ENCODE measurements around the gene PAIP2. TPM values are rescaled to one million over a fixed set of nuclear protein-coding genes. Genes with fewer than 3 reads are reported as not detected.
"Not testable (repeated sequence)": the region's sequence is repeated elsewhere in the genome, so short reads cannot be mapped to it uniquely, and the experiment has no call there.

PAIP2 gene
- total RNA-seq, 1 experiment from 2014 or later, result 80.6 TPM

DNA sequence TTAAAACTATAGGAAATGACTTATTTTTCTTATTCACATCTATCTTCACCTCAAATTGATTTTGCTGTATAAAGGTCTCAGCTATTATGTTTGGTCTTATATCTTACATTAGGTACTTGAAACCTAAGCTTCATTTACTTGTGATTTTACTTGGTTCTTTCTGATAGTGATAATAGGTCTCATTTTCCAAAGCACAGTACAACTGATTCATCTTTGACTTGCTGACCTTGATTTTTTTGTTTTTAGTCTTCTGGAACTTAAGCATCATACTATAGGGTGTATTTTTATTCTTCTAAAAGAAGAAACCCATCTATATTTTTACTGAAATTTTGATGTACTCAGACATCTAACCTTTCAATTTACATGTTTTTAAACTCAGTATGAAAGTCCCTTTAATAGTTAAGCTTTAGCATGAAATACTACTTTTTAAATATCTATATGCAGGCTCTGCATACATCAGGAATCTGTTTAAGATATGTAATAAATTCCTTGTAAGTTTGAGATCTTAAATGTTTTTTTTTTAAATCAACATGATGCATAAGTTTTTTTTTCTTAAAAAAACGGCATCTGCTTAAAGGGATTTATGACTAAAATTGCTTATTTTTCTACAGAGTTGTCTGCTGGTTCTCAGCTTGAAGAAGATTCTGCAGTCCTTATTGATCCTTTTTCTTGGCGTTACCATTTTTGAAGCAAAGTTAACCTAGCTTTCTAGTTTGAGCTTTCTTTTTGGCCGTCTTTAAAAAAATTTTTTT, 34.9 kb upstream of the PAIP2 start:
- DNase-seq, result no peak
- no peak overlapping the region for H3K4me3 ChIP-seq

DNA sequence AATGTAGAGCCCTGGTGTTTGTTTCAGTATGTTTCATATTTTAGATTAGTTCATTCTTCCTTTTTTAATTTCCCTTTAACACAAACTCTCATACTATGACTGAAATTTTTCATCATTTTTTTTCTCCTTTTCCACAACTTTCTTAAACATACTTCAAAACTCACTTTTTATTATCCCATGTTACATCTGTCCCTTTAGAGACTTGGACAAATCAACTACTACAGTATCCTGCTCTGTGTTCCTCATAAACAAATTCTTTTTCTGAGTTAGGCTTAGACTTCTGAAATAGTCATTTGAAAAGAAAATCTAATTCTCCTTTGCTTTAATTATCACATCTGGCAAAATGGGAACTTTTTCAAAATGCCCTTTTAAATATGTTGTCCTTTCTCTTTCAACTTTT, 32.9 kb upstream of the PAIP2 start:
- Histone ChIP-seq H3K9me3 (no peaks in the 10 kb centered on the region), H3K36me3 (peaks cover 53% of the 10 kb centered on the region), H3K4me3 (no peak overlapping the region), H3K27me3 (no peaks in the 10 kb centered on the region)
- no peak for DNase-seq

More for the DNA sequence above, 34.9 kb upstream of the PAIP2 start:
- H3K27me3 ChIP-seq, result no peaks in the 10 kb centered on the region
- no peaks in the 10 kb centered on the region for H3K9me3 ChIP-seq
- H3K36me3 ChIP-seq, result peaks cover 50% of the 10 kb centered on the region

DNA sequence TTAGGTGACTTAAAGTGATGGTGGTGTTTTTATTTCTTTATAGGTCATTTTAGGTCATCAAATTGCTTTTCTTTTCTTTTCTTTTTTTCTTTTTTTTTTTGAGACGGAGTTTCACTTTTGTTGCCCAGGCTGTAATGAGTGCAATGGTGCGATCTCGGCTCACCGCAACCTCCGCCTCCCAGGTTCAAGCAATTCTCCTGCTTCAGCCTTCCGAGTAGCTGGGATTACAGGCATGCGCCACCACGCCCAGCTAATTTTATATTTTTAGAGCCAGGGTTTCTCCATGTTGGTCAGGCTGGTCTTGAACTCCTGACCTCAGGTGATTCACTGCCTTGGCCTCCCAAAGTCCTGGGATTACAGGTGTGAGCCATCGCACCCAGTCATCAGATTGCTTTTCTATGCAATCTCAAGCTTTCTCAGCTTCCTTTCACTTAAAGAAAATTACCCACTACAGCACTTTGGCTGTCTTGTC, 30.9 kb upstream of the PAIP2 start:
- peaks cover 71% of the 10 kb centered on the region for H3K36me3 ChIP-seq
- not testable (repeated sequence) for H3K4me3 ChIP-seq, H3K27me3 ChIP-seq, H3K9me3 ChIP-seq
- DNase-seq, result peak; percentile 54

DNA sequence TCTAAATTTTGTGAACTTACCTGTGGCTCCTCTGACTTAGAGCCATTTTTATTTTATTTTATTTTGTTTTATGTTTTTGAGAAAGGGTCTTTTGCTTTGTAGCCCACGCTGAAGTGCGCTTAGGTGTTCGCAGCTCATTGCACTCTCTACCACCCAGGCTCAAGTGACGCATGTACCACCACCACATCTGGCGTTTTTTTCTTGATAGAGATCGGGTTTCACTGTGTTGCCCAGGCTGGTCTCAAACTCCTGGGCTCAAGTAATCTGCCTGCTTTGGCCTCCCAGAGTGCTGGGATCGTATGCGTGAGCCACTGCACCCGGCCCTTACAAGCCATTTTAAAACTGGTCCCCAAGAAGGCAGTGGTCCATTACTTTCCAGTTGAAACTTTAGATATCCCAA, 29.6 kb upstream of the PAIP2 start:
- Histone ChIP-seq H3K9me3 (no peaks in the 10 kb centered on the region), H3K27me3 (no peaks in the 10 kb centered on the region), H3K36me3 (peaks cover 83% of the 10 kb centered on the region), H3K4me3 (no peak overlapping the region)
- DNase-seq, result no peak

DNA sequence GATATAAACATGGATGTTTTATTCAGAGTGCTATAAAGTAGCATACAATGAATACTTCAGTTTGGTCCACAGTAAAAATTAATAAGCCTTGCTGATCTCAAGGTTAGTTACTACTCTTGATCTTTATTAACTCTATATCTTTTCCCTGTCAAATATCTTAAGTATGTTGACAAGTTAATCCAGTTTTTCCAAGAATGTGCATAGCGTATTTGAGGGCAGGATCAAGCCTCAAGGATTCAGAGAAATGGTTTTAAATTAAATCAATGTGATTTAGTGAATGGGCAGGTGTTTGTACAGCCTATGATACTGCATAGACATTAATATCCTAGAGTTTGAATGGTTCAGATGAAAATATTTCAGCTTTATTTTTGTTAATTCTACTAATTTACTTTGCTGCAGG, 27.4 kb upstream of the PAIP2 start:
- DNase-seq, result no peak
- Histone ChIP-seq H3K27me3 (no peaks in the 10 kb centered on the region), H3K36me3 (peaks cover 87% of the 10 kb centered on the region)

DNA sequence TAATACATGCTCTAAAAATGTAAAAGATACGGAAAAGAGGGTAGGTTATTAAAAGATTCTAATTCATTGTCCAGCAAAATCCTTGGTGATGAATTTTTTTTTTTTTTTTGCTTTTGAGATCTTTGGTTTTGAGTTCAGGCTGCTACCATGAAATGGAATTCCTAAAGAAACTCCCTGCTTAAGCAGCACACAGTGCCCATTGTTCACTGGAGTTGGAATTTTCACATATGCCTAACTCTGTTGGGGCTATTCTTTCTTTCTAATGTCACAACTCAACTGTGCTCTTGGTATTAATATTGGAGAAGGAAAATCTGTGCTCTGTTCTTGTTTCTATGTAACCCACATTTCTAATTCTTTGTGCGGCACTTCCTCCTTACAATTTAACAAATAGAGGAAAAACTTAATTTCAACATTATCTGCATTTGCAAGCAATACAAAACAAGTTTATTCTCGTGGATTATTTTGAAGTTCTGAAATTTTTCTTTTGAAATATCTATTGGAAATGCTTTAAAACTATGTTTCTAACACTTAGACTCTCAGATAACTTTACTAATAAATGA, 26.5 kb upstream of the PAIP2 start:
- Histone ChIP-seq H3K36me3 (peaks cover 86% of the 10 kb centered on the region), H3K27me3 (no peaks in the 10 kb centered on the region), H3K4me3 (no peak overlapping the region), H3K9me3 (no peaks in the 10 kb centered on the region)
- DNase-seq, result no peak

More for the DNA sequence above, 27.4 kb upstream of the PAIP2 start:
- Histone ChIP-seq H3K4me3 (no peak overlapping the region), H3K9me3 (no peaks in the 10 kb centered on the region)

DNA sequence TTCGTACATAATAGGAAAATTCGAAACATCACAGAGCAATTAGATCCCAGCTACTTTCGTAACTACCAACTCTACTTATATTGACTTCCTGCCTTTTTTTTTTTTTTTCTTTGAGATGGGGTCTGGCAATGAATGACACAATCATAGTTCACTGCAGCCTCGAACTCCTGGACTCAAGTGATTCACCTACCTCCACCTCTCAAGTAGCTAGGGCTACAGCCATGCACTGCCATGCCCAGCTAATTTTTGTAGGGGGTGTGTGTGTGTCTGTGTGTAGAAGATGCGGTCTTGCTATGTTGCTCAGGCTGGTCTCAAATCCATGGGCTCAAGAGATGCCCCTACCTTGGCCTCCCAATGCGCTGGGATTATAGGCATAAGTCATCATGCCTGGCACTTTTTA, 5.8 kb upstream of the PAIP2 start:
- peak; percentile 13 for DNase-seq

DNA sequence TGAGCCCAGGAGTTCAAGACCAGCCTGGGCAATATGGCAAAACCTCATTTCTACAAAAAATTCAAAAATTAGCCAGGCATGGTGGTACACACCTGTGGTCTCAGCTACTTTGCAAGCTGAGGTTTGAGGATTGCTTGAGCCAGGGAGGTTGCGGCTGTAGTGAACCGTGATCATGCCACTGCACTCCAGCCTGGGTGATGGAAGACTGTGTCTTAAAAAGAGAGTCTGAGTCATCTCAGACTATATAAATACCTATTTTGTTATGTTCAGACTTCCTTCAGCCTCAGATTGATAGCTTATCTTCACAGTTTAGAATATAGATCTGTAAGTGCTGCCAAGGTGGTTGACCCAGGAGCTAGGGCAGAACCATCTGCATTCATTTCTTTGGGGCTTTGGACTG, 1.6 kb upstream of the PAIP2 start:
- Histone ChIP-seq H3K27me3 (no peaks in the 10 kb centered on the region), H3K4me3 (no peak overlapping the region), H3K36me3 (peaks cover 19% of the 10 kb centered on the region), H3K9me3 (no peaks in the 10 kb centered on the region)
- no peak for DNase-seq

More for the DNA sequence above, 5.8 kb upstream of the PAIP2 start:
- no peaks in the 10 kb centered on the region for H3K27me3 ChIP-seq
- H3K4me3 ChIP-seq, result no peak overlapping the region
- H3K9me3 ChIP-seq, result no peaks in the 10 kb centered on the region
- peaks cover 36% of the 10 kb centered on the region for H3K36me3 ChIP-seq

DNA sequence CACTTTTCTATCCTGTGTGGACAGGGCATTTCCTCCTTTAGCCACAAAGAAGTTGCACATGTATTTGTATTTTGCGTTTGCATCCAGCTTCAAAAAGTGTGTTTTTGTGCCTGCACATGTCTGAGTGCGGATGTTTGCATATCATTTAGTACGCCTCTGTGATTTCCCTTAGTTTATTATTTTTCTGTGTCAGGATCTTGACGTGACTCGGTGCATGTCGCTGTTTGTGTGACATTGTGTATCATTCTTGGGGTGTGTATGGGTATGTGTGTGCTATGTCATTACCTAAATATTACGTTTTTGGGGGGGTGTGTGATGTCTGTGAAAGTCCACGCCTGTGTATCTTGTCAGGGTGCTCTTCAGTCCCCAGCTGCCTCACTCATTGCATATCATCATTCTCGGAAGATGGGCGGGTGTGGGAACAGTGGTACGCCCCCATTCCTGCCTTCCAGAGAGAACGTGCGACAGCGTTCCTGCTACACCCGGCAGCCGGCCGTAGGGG, 416 bp upstream of the PAIP2 start:
- Histone ChIP-seq H3K4me3 (peak overlapping the region; percentile 96), H3K9me3 (no peaks in the 10 kb centered on the region), H3K27me3 (no peaks in the 10 kb centered on the region), H3K36me3 (peaks cover 27% of the 10 kb centered on the region)
- no peak for DNase-seq

DNA sequence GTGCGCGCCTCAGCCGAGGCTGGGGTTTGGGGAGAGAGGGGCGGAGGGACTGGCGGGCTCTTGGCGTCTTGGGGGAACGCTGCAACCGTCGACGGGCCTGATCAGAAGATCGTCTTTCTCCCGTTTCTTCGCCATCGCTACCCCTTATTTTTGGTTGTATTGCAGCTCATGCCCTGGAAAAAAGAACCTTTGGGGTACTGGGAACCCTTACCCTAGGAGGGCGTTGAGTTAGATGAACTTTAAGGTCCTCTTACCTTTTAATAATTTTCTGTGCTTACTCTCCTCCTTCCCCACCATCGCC, 719 bp downstream of the PAIP2 start:
- H3K27me3 ChIP-seq, result no peaks in the 10 kb centered on the region
- no peak for DNase-seq
- H3K4me3 ChIP-seq, result peak overlapping the region; percentile 96
- H3K9me3 ChIP-seq, result no peaks in the 10 kb centered on the region
- peaks cover 35% of the 10 kb centered on the region for H3K36me3 ChIP-seq

DNA sequence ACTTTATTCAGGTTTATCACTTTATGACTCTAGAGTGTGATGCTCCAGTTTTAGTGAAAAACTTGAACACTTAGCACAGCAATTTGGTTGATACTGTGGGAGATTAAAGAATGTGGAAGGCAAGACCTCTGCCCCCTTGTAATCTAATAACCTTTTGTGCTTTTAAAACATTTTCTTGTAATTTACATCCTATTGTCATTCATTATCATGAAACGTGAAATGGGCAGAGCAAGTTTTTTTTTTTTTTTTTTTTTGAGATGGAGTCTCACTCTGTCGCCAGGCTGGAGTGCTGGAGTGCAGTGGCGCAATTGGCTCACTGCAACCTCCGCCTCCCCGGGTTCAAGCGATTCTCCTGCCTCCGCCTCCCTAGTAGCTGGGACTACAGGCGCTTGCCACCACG, 1.8 kb downstream of the PAIP2 start:
- no peak for DNase-seq
- no peaks in the 10 kb centered on the region for H3K27me3 ChIP-seq
- no peaks in the 10 kb centered on the region for H3K9me3 ChIP-seq
- H3K36me3 ChIP-seq, result peaks cover 39% of the 10 kb centered on the region
- peak overlapping the region; percentile 96 for H3K4me3 ChIP-seq

DNA sequence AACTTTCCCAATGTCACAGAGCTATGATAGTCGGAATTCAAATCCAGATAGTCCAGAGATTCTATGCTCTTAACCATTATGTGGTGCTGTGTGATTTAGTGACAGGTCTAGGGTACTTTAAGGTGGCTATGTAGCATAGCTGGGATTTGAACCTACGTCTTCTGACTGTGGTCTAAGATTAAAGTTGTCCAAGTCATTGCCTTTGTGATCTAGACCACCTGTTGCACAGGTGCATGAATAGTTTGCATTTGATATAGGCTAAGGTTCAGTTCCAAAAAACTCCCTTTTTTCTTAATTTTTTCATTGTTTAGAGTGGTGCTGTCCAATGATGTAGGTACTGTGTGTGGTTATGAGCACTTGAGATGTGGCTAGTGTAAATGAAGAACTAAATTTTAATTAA, 2.5 kb downstream of the PAIP2 start:
- no peak overlapping the region for H3K4me3 ChIP-seq
- peaks cover 45% of the 10 kb centered on the region for H3K36me3 ChIP-seq
- H3K9me3 ChIP-seq, result no peaks in the 10 kb centered on the region
- H3K27me3 ChIP-seq, result no peaks in the 10 kb centered on the region
- no peak for DNase-seq

DNA sequence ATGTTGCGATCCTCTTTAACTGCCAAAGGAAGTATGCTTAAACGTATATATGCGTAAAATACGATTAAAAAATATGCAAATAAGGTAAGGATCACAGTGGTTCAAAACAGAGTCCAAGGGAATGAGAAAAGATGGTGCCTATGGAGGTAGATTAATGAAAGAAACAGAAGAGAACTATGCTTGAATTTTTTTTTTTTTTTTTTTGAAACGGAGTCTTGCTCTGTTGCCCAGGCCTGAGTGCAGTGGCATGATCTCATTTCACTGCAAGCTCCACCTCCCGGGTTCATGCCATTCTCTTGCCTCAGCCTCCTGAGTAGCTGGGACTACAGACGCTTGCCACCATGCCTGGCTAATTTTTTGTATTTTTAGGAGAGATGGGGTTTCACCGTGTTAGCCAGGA, 3.8 kb downstream of the PAIP2 start:
- not testable (repeated sequence) for H3K27me3 ChIP-seq, DNase-seq, H3K4me3 ChIP-seq, H3K9me3 ChIP-seq
- peaks cover 51% of the 10 kb centered on the region for H3K36me3 ChIP-seq

DNA sequence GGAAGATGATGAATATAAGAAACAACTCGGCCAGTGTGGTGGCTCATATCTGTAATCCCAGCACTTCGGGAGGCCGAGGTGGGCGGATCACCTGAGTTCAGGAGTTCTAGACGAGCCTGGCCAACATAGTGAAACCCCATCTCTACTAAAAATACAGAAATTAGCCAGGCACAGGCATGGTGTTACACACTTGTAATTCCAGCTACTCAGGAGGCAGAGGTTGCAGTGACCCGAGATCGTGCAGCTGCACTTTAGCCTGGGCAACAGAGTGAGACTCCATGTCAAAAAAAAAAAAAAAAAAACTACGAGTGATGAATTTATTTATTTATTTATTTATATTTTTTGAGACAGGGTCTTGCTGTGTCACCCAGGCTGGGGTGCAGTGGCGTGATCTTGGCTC, 6.2 kb downstream of the PAIP2 start:
- not testable (repeated sequence) for DNase-seq, H3K27me3 ChIP-seq, H3K4me3 ChIP-seq, H3K9me3 ChIP-seq
- peaks cover 63% of the 10 kb centered on the region for H3K36me3 ChIP-seq

DNA sequence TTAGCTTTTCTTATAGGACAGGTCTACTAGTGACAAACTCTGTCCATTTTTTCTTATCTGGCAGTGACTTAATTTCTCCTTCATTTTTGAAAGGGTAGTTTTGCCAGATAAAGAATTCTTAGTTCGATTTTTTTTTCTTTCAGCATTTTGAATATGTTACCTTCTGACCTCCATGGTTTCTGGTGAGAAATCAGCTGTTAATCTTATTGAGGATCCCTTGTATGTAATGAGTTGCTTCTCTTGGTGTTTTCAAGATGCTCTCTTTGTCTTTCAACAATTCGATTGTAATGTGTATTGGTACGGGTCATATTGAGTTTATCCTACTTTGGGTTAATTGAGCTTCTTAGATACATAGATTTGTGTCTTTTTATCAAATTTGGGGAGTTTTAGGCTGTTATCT, 12.5 kb downstream of the PAIP2 start:
- DNase-seq, result no peak
- Histone ChIP-seq H3K36me3 (peaks cover 52% of the 10 kb centered on the region), H3K27me3 (no peaks in the 10 kb centered on the region), H3K4me3 (no peak overlapping the region), H3K9me3 (peaks cover 12% of the 10 kb centered on the region)

DNA sequence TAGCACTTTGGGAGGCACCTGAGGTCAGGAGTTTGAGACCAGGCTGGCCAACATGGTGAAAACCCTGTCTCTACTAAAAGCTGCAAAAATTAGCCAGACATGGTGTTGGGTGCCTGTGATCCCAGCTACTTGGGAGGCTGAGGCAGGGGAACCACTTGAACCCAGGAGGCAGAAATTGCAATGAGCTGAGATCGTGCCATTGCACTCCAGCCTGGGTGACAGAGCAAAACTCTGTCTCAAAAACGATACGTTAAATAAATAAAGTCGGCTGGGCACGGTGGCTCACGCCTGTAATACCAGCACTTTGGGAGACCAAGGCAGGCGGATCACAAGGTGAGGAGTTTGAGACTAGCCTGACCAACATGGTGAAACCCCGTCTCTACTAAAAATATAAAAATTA, 14.2 kb downstream of the PAIP2 start:
- peaks cover 54% of the 10 kb centered on the region for H3K36me3 ChIP-seq
- DNase-seq, H3K27me3 ChIP-seq, H3K4me3 ChIP-seq: not testable (repeated sequence)
- H3K9me3 ChIP-seq, result peaks cover 12% of the 10 kb centered on the region

DNA sequence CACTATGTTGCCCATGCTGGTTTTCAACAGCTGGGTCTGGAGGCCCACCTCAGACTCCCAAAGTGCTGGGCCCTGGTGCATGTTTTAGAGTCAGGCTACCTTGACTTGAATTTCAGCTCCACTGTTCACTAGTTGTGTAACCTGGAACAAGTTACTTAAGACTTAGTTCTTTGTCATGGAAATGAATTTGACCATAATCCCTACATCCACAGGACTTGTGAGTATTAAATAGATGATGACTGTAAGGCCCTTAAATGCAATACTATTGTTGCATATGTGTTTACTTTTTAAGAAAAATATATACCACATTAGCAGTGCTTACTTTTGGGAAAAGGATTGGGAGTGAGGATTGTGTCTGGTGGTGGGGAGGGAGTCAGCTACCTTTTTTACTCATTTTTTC, 16.4 kb downstream of the PAIP2 start:
- Histone ChIP-seq H3K27me3 (no peaks in the 10 kb centered on the region), H3K4me3 (no peak overlapping the region), H3K9me3 (peaks cover 11% of the 10 kb centered on the region), H3K36me3 (peaks cover 45% of the 10 kb centered on the region)
- DNase-seq, result no peak

DNA sequence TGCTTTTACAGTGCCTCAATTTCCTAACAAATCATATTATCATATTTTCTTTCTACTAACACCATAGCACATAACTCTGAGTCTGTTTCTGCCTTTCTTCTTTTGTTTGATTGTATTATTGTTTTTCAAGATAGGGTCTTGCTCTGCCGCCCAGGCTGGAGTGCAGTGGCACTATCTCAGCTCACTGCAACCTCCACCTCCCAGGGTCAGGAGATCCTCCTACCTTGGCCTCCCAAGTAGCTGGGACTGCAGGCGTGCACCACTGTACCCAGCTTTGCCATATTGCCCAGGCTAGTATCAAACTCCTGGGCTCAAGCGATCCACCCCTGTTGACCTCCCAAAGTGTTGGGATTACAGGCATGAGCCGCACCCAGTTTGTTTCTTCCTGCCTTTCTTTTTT, 18.7 kb downstream of the PAIP2 start:
- no peak for DNase-seq
- Histone ChIP-seq H3K36me3 (peaks cover 53% of the 10 kb centered on the region), H3K27me3 (no peaks in the 10 kb centered on the region), H3K4me3 (no peak overlapping the region), H3K9me3 (no peaks in the 10 kb centered on the region)

All from MG63 (cell line).